GM18907 (cell line): ENCODE measurements around the gene ZNF324.

Experiments used
- ATAC-seq: cut with Tn5 transposase; IDR thresholded peaks from one replicate; pipeline ENCODE4 v1.9.1; 2021; ENCODE audit warnings: mild to moderate bottlenecking, moderate library complexity; ENCODE audit not compliant: unreplicated experiment

Gene ZNF324

GRCh38 chr19:58520257-58520599 lies 53.3 kb downstream of the ZNF324 start:
- no peak for ATAC-seq

DNA sequence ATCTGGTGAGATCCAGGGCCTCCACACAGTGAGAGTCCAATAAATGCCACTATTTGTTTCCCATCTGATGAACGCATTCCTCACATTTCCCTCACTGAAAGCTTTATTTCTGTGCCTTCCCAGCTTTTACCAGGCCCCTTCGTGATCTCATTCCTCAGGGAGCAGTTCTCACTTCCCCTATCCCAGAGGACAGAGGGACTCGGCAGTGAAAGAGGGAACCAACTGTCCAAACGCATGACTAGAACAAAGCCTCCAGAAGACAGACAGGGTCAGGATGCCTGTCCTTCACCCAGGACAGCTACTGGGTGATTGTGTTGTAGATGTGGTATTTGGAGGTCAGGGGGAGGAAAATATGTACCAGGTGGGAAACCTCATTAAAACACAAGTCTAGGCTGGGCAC lies 54.8 kb downstream of the ZNF324 start:
- ATAC-seq: no peak

DNA sequence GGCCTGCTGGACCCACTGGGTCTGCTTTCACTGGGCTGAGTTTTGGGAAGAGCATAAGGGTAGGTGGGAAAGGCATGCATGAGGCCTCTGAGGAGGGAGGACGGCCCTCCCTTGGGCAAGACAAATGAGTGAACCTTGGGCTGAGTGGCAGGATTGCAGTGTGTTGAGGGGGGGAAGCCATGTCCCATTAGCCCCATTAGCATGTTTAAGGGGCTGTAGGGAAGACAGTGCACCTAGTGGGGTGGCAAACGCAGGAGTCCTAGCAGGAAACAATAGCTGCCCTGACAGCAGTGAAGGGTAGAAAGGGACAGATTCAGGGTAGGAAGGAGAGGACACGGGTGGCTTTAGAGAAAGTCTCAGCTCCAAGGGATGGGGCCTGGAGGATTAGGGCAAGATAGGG lies 55.8 kb downstream of the ZNF324 start:
- no peak for ATAC-seq
